GM19467 (cell line): ENCODE measurements around the gene ITPR2.
"Not testable (repeated sequence)": the region's sequence is repeated elsewhere in the genome, so short reads cannot be mapped to it uniquely, and the experiment has no call there.

Experiments
- ATAC-seq: cut with Tn5 transposase; IDR thresholded peaks from one replicate; pipeline ENCODE4 v1.9.1; 2021; ENCODE audit warnings: mild to moderate bottlenecking, moderate library complexity; ENCODE audit not compliant: unreplicated experiment

Gene ITPR2

GRCh38 chr12:26636710-26637328 is 196.2 kb downstream of the ITPR2 start:
- ATAC-seq: no peak

DNA sequence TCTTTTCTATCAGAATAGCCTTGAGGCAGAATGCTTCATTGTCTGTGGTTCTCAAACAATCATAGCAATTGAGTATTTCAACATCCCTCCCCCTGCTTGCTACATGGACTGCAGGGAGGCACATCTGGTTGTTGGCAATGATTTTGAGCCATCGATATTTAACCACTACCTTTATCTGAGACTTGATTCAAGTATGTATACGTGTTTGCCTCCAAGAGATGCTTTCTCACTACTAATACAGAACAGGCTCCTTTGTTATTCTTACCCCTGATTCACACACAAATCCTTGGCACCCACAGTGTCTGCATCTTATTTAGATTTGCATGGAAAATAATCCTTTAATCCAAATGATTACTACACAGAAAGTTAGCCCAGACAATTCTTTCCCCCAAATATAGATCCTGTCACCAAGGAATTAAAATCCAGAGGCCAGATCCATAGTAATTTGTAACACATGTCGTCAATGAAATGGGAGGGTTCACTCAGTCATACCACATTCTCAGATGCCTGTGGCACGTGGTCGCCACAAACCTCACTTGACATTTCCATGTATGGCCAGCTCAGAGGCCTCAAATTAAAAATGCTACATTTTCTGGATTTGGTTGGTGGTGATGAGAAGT is 199.3 kb downstream of the ITPR2 start:
- ATAC-seq: no peak

DNA sequence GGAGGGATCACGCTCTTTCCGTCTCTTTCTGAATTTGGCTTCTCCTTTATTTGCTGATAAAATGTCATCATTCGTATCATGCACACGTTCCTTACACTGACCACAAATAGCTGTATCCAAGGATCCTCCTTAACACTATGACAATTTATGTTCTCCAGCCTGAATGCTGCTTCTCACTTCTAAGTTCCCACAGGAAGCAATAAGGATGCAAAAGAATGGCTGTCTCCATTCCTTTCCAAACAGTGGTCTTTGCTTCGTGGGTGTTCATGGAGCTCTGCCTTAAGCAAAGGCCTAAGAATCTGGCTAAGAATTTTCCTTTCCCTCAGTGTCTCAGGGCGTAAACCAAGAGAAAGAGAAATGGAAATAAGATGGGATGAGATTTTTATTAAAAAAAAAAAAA is 200.2 kb downstream of the ITPR2 start:
- ATAC-seq: no peak

DNA sequence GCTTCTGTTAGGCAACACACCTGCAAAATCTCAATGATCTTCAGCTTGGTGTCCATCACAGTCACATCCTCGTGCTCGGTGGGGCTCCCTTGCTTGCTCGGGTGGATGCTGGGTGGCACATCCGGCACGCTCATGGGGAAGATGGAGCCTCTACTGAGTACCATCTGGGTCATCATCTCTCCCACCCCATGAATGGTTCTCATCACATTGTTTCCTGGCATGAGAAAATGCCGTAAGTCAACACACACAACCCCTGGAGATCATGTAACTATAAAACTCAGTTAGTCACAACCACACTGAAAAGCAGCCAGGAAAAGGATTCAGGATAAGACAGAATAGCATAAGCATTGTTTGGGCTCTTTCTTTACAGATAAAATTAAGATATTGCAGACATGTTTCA is 201.1 kb downstream of the ITPR2 start:
- no peak for ATAC-seq

GRCh38 chr12:26630546-26631027 is 202.4 kb downstream of the ITPR2 start:
- no peak for ATAC-seq

GRCh38 chr12:26629864-26630263 is 203.1 kb downstream of the ITPR2 start:
- ATAC-seq: no peak

GRCh38 chr12:26628234-26628633 is 204.8 kb downstream of the ITPR2 start:
- no peak for ATAC-seq

GRCh38 chr12:26627335-26627734 is 205.7 kb downstream of the ITPR2 start:
- ATAC-seq: no peak

DNA sequence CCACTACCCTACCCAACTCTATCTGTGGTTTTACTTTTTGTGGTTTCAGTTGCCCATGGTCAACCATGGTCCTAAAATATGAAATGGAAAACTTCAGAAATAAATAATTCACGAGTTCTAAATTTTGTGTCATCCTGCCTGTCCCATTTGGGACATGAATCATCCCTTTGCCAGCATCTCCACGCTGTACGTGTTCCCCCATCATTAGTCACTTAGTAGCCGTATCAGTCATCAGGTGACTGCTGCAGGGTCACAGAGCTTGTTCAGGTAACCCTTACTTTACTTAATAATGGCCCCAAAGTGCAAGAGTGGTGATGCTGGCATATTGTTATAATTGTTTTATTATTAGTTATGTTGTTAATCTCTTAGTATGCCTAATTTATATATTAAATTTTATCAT is 209.9 kb downstream of the ITPR2 start:
- ATAC-seq: no peak

DNA sequence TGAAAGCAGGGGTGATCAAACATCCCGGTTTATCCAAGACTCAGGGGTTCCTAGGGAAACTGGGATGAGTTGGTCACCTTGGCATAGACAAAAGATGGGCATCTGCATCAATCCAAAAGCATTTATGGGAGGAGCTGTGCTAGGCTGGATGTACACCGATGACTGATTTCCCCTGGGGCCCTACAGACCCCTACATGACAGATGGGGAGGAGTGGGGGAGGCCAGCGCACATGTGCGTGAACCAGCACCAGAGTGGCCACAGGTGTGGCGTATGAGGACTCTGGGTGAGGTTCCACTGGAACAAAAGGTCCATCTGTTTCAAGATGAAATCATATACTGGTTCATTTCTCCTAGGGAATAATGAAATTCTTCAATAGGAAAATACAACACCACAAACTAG is 210.4 kb downstream of the ITPR2 start:
- no peak for ATAC-seq

DNA sequence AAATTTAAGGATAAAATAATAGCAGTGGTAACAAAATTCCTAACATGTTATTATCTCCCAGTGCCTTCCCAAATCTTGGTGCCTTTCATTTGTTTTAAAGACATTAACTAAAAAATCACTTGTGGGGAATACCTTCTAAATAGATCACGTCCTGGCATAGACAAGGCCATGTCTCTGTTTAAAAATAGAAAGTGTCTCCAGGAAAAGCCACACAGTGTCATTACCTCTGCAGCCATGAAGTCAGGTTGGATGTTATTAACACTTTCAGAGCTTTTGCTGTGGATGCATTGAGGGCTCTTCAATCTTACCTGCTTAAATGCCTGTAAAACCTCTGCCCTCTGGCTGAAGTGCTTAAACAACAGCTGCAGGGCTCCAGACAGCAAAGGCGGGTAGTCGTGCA is 211.1 kb downstream of the ITPR2 start:
- no peak for ATAC-seq

DNA sequence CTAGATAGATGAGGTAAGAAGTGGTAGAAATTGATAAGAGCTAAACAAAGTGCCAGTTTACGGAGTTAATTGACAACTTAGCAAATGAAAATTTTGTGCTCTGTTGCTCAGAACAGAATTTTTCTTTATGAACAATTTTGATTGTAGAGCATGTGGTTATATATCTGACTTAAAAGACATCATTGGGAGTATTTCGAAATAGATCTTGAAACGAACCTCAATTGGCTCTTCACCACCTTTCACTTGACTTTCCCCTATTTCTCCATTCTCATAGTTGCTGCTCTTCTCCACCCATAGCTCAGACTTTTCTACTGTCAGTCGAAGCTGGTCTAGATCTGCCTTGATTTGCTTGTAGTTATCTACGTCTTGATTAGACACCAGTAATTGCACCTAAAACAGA is 212.1 kb downstream of the ITPR2 start:
- no peak for ATAC-seq

- ATAC-seq: no peak
Observed at GRCh38 chr12:26617513-26617912, 215.5 kb downstream of the ITPR2 start.

- no peak for ATAC-seq
Observed at GRCh38 chr12:26614011-26614616, 218.9 kb downstream of the ITPR2 start.

DNA sequence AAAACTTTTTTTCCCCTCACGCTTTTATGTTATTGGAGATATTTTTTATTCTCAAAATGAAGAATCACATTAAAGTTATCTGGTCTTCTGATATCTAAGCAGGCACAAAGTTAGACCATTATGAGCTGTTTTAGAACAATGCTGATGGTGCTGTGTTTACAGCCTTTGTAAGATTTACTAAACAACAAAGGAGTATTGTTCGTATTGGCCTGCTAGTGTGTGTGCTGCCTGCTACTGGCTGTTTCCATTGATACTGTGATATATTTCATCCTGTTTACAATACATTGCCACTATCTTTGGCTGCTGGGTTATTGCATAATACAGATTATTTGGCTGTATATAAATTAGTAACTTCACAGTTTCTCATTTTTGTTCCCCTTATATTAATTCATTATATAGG is 220.8 kb downstream of the ITPR2 start:
- no peak for ATAC-seq

- ATAC-seq: no peak
Observed at GRCh38 chr12:26611598-26611997, 221.4 kb downstream of the ITPR2 start.

DNA sequence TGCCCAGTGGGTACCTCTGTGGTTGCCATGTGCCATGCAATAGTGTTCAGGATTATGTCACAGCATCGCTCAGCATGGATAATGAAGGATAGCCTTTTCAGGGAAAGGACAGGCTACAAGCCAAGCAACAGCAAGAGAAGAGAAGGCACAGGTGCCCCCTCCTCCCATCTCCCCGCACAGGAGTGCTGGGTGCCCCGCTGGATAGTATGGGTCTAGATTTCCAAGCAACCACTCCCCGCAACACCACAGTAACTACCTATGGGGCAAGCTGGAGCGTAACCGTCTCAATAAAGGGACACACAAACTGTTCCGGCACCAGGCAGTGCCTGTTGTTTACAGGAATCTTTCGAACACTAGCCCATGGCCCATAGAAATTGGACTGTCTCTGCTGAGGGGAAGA is 222.2 kb downstream of the ITPR2 start:
- ATAC-seq: no peak

GRCh38 chr12:26609986-26610385 is 223.0 kb downstream of the ITPR2 start:
- ATAC-seq: no peak

DNA sequence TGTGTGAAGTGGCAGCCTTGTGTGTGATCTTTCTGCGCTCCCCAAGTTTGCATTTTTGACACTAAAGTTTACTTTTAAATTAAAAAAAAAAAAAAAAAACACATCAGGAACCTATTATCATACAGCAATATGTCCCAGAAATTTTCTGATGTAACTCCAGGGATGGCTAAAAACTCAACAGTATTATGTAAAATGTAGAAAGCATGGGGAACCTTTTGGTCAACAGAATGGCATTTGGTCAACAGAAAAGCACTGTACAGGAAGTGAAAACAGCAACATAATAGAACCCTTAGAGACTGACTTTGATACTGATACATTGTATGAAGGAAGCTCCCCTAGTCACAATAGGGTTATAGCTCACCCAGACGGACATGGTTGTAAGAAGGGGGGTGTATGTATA is 224.3 kb downstream of the ITPR2 start:
- ATAC-seq: no peak

GRCh38 chr12:26608273-26608672 is 224.7 kb downstream of the ITPR2 start:
- ATAC-seq: no peak

- ATAC-seq: no peak
Observed at GRCh38 chr12:26606911-26607310, 226.1 kb downstream of the ITPR2 start.

DNA sequence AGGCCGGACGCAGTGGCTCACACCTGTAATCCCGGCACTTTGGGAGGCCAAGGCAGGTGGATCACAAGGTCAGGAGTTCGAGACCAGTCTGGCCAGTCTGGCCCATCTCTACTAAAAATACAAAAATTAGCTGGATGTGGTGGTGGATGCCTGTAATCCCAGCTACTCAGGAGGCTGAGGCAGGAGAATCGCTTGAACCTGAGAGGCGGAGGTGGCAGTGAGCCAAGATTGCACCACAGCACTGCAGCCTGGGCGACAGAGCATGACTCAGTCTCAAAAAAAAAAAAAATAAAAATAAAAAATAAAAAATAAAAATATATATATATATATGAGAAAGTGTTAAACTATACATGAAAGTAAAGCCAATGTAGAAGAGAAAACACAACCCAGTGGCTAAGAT is 228.2 kb downstream of the ITPR2 start:
- not testable (repeated sequence) for ATAC-seq
